CD4-positive, alpha-beta T cell treated with Interleukin-2 at 100 ng/mL for 4 hours (primary cell): Measurements from ENCODE around the gene NARS2.

ENCODE experiments used
- DNase-seq: peaks from one replicate; pipeline ENCODE4 v3.0.0-alpha.2; 2020; ENCODE audit warnings: low spot score

Gene NARS2

GRCh38 chr11:78408619-78409018 is 166.0 kb downstream of the NARS2 start:
- DNase-seq = no peak

- DNase-seq = no peak
Observed at GRCh38 chr11:78406568-78407196, 168.0 kb downstream of the NARS2 start.

- no peak for DNase-seq
Observed at GRCh38 chr11:78405805-78406204, 168.9 kb downstream of the NARS2 start.

- DNase-seq = no peak
Observed at GRCh38 chr11:78403781-78404180, 170.9 kb downstream of the NARS2 start.

GRCh38 chr11:78402847-78403246 is 171.8 kb downstream of the NARS2 start:
- DNase-seq = no peak

GRCh38 chr11:78400702-78401101 is 174.0 kb downstream of the NARS2 start:
- DNase-seq = no peak

- no peak for DNase-seq
Observed at GRCh38 chr11:78400116-78400515, 174.5 kb downstream of the NARS2 start.

GRCh38 chr11:78399136-78399535 is 175.5 kb downstream of the NARS2 start:
- DNase-seq = no peak

GRCh38 chr11:78398715-78399114 is 175.9 kb downstream of the NARS2 start:
- DNase-seq = no peak

GRCh38 chr11:78397398-78397797 is 177.3 kb downstream of the NARS2 start:
- DNase-seq = no peak

- no peak for DNase-seq
Observed at GRCh38 chr11:78395597-78395996, 179.1 kb downstream of the NARS2 start.

- no peak for DNase-seq
Observed at GRCh38 chr11:78392854-78393253, 181.8 kb downstream of the NARS2 start.

GRCh38 chr11:78391424-78391823 is 183.2 kb downstream of the NARS2 start:
- no peak for DNase-seq

GRCh38 chr11:78390809-78391208 is 183.9 kb downstream of the NARS2 start:
- DNase-seq = no peak

- no peak for DNase-seq
Observed at GRCh38 chr11:78386215-78386941, 188.3 kb downstream of the NARS2 start.
